ENCODE results near the gene CCDC192. TPM values are rescaled to one million over a fixed set of nuclear protein-coding genes. Genes with fewer than 3 reads are reported as not detected.

Gene CCDC192
- total and polyA plus RNA-seq, 2 experiments from 2014 or later, result 0.40 TPM; not detected in 1

GRCh38 chr5:127930311-127930710, 227.1 kb downstream of the CCDC192 start:
- H3K27me3 ChIP-seq (ENCODE audit: insufficient read depth), result peaks cover 29% of the 10 kb centered on the region
- no peaks in the 10 kb centered on the region for H3K36me3 ChIP-seq (ENCODE audit: insufficient read depth)
- H3K9me2 ChIP-seq (ENCODE audit: insufficient read depth), result no peaks in the 10 kb centered on the region
- 0 out of 2 replicates have a peak, but pooled peaks cover 10% of the 10 kb centered on the region for H4K20me1 ChIP-seq (replicated peaks; ENCODE audit: insufficient read depth)
- no peak overlapping the region for H3K27ac Mint-ChIP-seq
- no peak overlapping the region for H2AFZ ChIP-seq
- no peaks in the 10 kb centered on the region for H3K9me3 Mint-ChIP-seq
- no peaks in the 10 kb centered on the region for H3K79me2 ChIP-seq (replicated peaks; ENCODE audit: insufficient read depth)
- H3K36me3 Mint-ChIP-seq (ENCODE audit: low read depth), result no peaks in the 10 kb centered on the region
- H3K4me1 Mint-ChIP-seq, result peaks cover 6% of the 10 kb centered on the region; the same call in 2 of the 3 replicates
- H3K4me3 Mint-ChIP-seq, result no peak overlapping the region
- peaks cover 42% of the 10 kb centered on the region for H3K27me3 Mint-ChIP-seq (ENCODE audit: insufficient read depth, low read depth, poor library complexity)
- no peaks in the 10 kb centered on the region for H3F3A ChIP-seq (replicated peaks; ENCODE audit: low read depth)
- ATAC-seq, result no peak
- H3K4me1 ChIP-seq (ENCODE audit: insufficient read depth), result peaks cover 7% of the 10 kb centered on the region; the same call in 1 of the 2 replicates
- TF ChIP-seq CTCF (conservative IDR thresholded peaks at IDR 0.05; ENCODE audit: low read depth in 2 of 2), result no peak
- no peak for TF ChIP-seq ETS1 (IDR thresholded peaks at IDR 0.05)
- no peak for TF ChIP-seq ZNF114 (CRISPR knock-in tag; IDR thresholded peaks at IDR 0.05)
- TF ChIP-seq REST (IDR thresholded peaks at IDR 0.05; ENCODE audit: unreplicated experiment), result no peak
- no peak for TF ChIP-seq EZH2 (IDR thresholded peaks at IDR 0.05; ENCODE audit: low read depth, unreplicated experiment)
- TF ChIP-seq JUNB (IDR thresholded peaks at IDR 0.05; ENCODE audit: unreplicated experiment), result no peak
- TF ChIP-seq STAT1 (IDR thresholded peaks at IDR 0.05; ENCODE audit: unreplicated experiment), result no peak
- TF ChIP-seq NANOG (IDR thresholded peaks at IDR 0.05; ENCODE audit: borderline replicate concordance), result no peak
- no peak for TF ChIP-seq POLR2AphosphoS5 (IDR thresholded peaks at IDR 0.05; ENCODE audit: low read depth)
- no peak for TF ChIP-seq EZH2phosphoT487 (IDR thresholded peaks at IDR 0.05; ENCODE audit: unreplicated experiment)
- no peak for TF ChIP-seq ZNF331 (CRISPR knock-in tag; IDR thresholded peaks at IDR 0.05; ENCODE audit: low read depth)
- TF ChIP-seq CREB1 (CRISPR knock-in tag; IDR thresholded peaks at IDR 0.05; ENCODE audit: low read depth), result no peak
- TF ChIP-seq ZNF462 (CRISPR knock-in tag; IDR thresholded peaks at IDR 0.05), result no peak
- DNase-seq (ENCODE audit: low spot score), result no peak
- H3K27ac ChIP-seq (ENCODE audit: low read depth), result no peak overlapping the region
- no peak overlapping the region for H3K4me2 ChIP-seq
- no peak overlapping the region for H3K4me3 ChIP-seq
